Vagina (tissue), 2 donors: Measurements from ENCODE around the gene RRH.

Experiments used
- CTCF ChIP-seq, 3 experiments: fragments of 450-650 bp in 2 of 3; fragments of 200-600 bp in 1 of 3; sonication (generic) in 1 of 3; IDR thresholded peaks; one replicate each; pipeline ENCODE4 v1.5.1; 2017 to 2019; ENCODE audit warnings: antibody characterized with exemption in 3 of 3, mild to moderate bottlenecking in 2 of 3, moderate library complexity in 2 of 3
- POLR2AphosphoS5 ChIP-seq, 2 donors: sonication (generic); formaldehyde crosslinking; IDR thresholded peaks; one replicate each; pipeline ENCODE4 v1.9.0; 2017; ENCODE audit warnings: antibody characterized with exemption in 2 of 2, mild to moderate bottlenecking in 2 of 2, low read depth in 1 of 2; ENCODE audit not compliant: insufficient read depth in 1 of 2

GRCh38 chr4:109886303-109886702 lies 58.5 kb downstream of the RRH start:
- no peak for TF ChIP-seq CTCF (IDR thresholded peaks at IDR 0.05)
- no peak for TF ChIP-seq POLR2AphosphoS5 (IDR thresholded peaks at IDR 0.05; ENCODE audit: insufficient read depth in 1 of 2, low read depth in 1 of 2)
